Upper lobe of left lung (tissue), 6 donors: ENCODE results near the gene TTPAL. TPM values are rescaled to one million over a fixed set of nuclear protein-coding genes. Genes with fewer than 3 reads are reported as not detected.

Experiments
- ATAC-seq, 2 donors: fragments of 200-7000 bp; cut with Tn5 transposase; one replicate each; pipeline ENCODE4 v1.9.1; 2022; ENCODE audit warnings: mild to moderate bottlenecking in 2 of 2, moderate library complexity in 2 of 2; ENCODE audit not compliant: low FRiP score in 2 of 2
- DNase-seq, 2 donors: peaks; one replicate each; pipeline ENCODE4 v3.0.0-alpha.2; 2019 to 2020
- H3K27ac ChIP-seq, 4 donors: fragments of 200-600 bp; sonication (generic); one replicate each; pipeline ENCODE4 v1.5.1; 2016 to 2019
- H3K27me3 ChIP-seq, 4 donors: fragments of 200-600 bp; sonication (generic); one replicate each; pipeline ENCODE4 v1.5.1; 2017 to 2019
- H3K36me3 ChIP-seq, 4 donors: fragments of 200-600 bp; sonication (generic); one replicate each; pipeline ENCODE4 v1.5.1; 2016 to 2019
- H3K4me1 ChIP-seq, 4 donors: fragments of 200-600 bp; sonication (generic); one replicate each; pipeline ENCODE4 v1.5.1; 2018 to 2019
- H3K4me3 ChIP-seq, 4 donors: fragments of 200-600 bp; sonication (generic); one replicate each; pipeline ENCODE4 v1.5.1; 2017 to 2019; ENCODE audit warnings: mild to moderate bottlenecking in 2 of 4, moderate library complexity in 1 of 4
- H3K9me3 ChIP-seq, 4 donors: fragments of 200-600 bp; sonication (generic); one replicate each; pipeline ENCODE4 v1.5.1; 2018 to 2019
- EP300 ChIP-seq, 4 donors: sonication (generic); formaldehyde crosslinking; IDR thresholded peaks; one replicate each; pipeline ENCODE4 v1.5.1; 2017; ENCODE audit warnings: antibody characterized with exemption in 4 of 4, control low read depth in 2 of 4
- POLR2A ChIP-seq, 4 donors: fragments of 450-650 bp; IDR thresholded peaks; one replicate each; pipeline ENCODE4 v1.5.1; 2016 to 2017; ENCODE audit warnings: antibody characterized with exemption in 4 of 4, mild to moderate bottlenecking in 2 of 4
- POLR2AphosphoS5 ChIP-seq, 2 donors: sonication (generic); formaldehyde crosslinking; IDR thresholded peaks; one replicate each; pipeline ENCODE4 v1.5.1; 2017; ENCODE audit warnings: antibody characterized with exemption in 2 of 2
- WGBS, 2 donors: methylation state at CpG; one replicate each; pipeline ENCODE4 v1.1.5; 2017 to 2018; 5-methylcytosine and 5-hydroxymethylcytosine counted together
- total RNA-seq, 6 donors: library from RNA; depleted of rRNA in 4 of 6; stranded (reverse); fragments of >200 nt in 4 of 6; gene quantifications; one replicate each; pipeline versions ENCODE4 v1.1.0 to v1.2.1, GENCODE V29; 2016 to 2021
- TF ChIP-seq, protein P1 (sequence below), 6 experiments: fragments of 450-650 bp in 4 of 6; fragments of 200-600 bp in 2 of 6; sonication (generic) in 2 of 6; IDR thresholded peaks; one replicate each; pipeline ENCODE4 v1.5.1; 2016 to 2019; ENCODE audit warnings: antibody characterized with exemption in 6 of 6
- donor health status: DM: no; HTN: no; CAD: no; lungs with moderate emphysema.
- donor health status: DM: no; HTN: yes; CAD: no; lungs with severe emphysema.

Gene TTPAL
- total RNA-seq, 6 donors from 2014 or later, result 9.4 to 12.2 (median 10.2) TPM

DNA sequence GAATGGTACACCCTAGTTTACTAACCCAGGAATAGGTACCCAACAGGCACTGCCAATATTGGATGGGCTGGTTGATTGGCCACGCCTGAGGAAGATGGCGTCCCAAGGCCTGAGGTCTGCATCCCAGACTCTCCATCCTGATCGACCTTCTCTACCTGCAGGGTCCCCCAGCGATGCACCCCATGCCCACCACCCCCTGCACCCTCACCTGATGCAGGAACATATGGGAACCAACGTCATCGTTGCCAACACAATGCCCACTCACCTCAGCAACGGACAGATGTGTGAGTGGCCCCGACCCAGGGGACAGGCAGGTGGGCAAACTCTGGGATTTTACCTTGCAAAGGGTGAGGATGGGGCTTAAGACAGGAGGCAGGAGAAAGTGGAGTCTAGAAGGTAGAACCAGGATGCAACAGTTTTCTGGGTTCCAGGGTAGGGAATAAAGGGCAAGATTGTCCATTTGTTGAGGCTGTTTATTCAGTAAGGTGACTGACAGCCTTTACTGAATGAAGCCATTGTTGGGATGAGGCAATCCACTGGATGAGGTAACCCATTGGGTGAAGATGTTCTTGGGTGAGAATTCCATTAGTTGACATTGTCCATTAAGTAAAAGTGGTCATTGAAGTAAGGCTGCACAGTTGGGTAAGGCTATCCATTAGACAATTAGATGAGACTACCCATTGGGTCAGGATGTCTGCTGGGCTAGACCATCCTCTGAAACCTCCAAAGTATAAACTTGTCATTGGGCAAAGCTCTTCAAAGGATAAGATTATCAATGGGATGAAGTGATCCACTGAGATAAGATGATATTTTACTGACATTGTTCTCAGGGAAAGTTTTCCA, 47.3 kb upstream of the TTPAL start:
- Histone ChIP-seq H3K27me3 (no peaks in the 10 kb centered on the region), H3K36me3 (no peaks in the 10 kb centered on the region), H3K4me1 (no peaks in the 10 kb centered on the region), H3K27ac (no peak overlapping the region), H3K4me3 (no peak overlapping the region), H3K9me3 (no peaks in the 10 kb centered on the region)
- ATAC-seq, result no peak
- WGBS, 2 donors, result 81 to 95% methylated on average over 5 to 8 of the region's 8 CpGs
- TF ChIP-seq, protein P1, sequence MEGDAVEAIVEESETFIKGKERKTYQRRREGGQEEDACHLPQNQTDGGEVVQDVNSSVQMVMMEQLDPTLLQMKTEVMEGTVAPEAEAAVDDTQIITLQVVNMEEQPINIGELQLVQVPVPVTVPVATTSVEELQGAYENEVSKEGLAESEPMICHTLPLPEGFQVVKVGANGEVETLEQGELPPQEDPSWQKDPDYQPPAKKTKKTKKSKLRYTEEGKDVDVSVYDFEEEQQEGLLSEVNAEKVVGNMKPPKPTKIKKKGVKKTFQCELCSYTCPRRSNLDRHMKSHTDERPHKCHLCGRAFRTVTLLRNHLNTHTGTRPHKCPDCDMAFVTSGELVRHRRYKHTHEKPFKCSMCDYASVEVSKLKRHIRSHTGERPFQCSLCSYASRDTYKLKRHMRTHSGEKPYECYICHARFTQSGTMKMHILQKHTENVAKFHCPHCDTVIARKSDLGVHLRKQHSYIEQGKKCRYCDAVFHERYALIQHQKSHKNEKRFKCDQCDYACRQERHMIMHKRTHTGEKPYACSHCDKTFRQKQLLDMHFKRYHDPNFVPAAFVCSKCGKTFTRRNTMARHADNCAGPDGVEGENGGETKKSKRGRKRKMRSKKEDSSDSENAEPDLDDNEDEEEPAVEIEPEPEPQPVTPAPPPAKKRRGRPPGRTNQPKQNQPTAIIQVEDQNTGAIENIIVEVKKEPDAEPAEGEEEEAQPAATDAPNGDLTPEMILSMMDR (IDR thresholded peaks at IDR 0.05), result no peak
- TF ChIP-seq POLR2A (IDR thresholded peaks at IDR 0.05) (no peak), POLR2AphosphoS5 (IDR thresholded peaks at IDR 0.05) (no peak), EP300 (IDR thresholded peaks at IDR 0.05) (no peak)
- DNase-seq, result no peak

DNA sequence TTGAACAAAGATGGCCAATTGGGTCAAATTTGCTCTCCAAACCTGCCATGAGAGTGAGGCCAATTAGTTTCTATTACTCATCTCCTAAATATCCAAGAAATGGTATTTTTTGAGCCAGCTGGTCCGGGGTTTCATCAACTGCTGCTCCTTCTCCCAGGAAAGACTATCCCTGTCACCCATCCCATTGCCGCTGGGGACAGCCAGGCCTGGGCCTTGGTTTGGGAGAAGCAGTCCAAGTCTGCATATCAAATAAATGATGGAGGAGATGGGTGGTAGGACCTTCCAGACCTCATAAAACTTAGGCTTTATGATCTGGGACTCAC, 46.7 kb upstream of the TTPAL start:
- no peaks in the 10 kb centered on the region for H3K4me1 ChIP-seq
- no peaks in the 10 kb centered on the region for H3K36me3 ChIP-seq
- ATAC-seq (no peak), DNase-seq (no peak)
- no peaks in the 10 kb centered on the region for H3K27me3 ChIP-seq
- no peak overlapping the region for H3K4me3 ChIP-seq
- TF ChIP-seq, protein P1 (IDR thresholded peaks at IDR 0.05), result no peak
- TF ChIP-seq POLR2A (IDR thresholded peaks at IDR 0.05), result no peak
- no peak for TF ChIP-seq EP300 (IDR thresholded peaks at IDR 0.05)
- TF ChIP-seq POLR2AphosphoS5 (IDR thresholded peaks at IDR 0.05), result no peak
- no peak overlapping the region for H3K27ac ChIP-seq
- no peaks in the 10 kb centered on the region for H3K9me3 ChIP-seq
- WGBS, 2 donors, result 79 to 88% methylated on average over 2 of the region's 2 CpGs

GRCh38 chr20:44429419-44430269, 46.0 kb upstream of the TTPAL start:
- Histone ChIP-seq H3K4me1 (no peaks in the 10 kb centered on the region), H3K27ac (no peak overlapping the region), H3K4me3 (no peak overlapping the region), H3K36me3 (no peaks in the 10 kb centered on the region), H3K27me3 (no peaks in the 10 kb centered on the region), H3K9me3 (no peaks in the 10 kb centered on the region)
- WGBS, 2 donors, result 89 to 92% methylated on average over 15 to 17 of the region's 17 CpGs
- DNase-seq, result peak in 1 of 2 donors; percentile 46
- TF ChIP-seq POLR2AphosphoS5 (IDR thresholded peaks at IDR 0.05), result no peak
- TF ChIP-seq, protein P1 (IDR thresholded peaks at IDR 0.05), result no peak
- no peak for TF ChIP-seq EP300 (IDR thresholded peaks at IDR 0.05)
- no peak for TF ChIP-seq POLR2A (IDR thresholded peaks at IDR 0.05)
- no peak for ATAC-seq

- Histone ChIP-seq H3K4me3 (no peak overlapping the region), H3K9me3 (no peaks in the 10 kb centered on the region), H3K36me3 (no peaks in the 10 kb centered on the region), H3K4me1 (no peaks in the 10 kb centered on the region), H3K27ac (no peak overlapping the region), H3K27me3 (no peaks in the 10 kb centered on the region)
- no peak for ATAC-seq
- no peak for DNase-seq
- 83 to 85% methylated on average over 7 of the region's 7 CpGs for WGBS, 2 donors
- no peak for TF ChIP-seq POLR2AphosphoS5 (IDR thresholded peaks at IDR 0.05)
- no peak for TF ChIP-seq EP300 (IDR thresholded peaks at IDR 0.05)
- TF ChIP-seq, protein P1 (IDR thresholded peaks at IDR 0.05), result no peak
- TF ChIP-seq POLR2A (IDR thresholded peaks at IDR 0.05), result no peak
Observed at GRCh38 chr20:44430270-44431065, 45.2 kb upstream of the TTPAL start.
